NCI-H146 treated with DMSO at 0.1 percent for 48 hours (cell line): ENCODE data around the gene KCTD2.
A peak's percentile ranks its signal among the peaks of the same experiment; 100 is the strongest.

Experiments used
- DNase-seq: peaks from one replicate; lab custom pipeline; 2025; ENCODE audit not compliant: unreplicated experiment; lab: John Stamatoyannopoulos, UW

KCTD2 gene

DNA sequence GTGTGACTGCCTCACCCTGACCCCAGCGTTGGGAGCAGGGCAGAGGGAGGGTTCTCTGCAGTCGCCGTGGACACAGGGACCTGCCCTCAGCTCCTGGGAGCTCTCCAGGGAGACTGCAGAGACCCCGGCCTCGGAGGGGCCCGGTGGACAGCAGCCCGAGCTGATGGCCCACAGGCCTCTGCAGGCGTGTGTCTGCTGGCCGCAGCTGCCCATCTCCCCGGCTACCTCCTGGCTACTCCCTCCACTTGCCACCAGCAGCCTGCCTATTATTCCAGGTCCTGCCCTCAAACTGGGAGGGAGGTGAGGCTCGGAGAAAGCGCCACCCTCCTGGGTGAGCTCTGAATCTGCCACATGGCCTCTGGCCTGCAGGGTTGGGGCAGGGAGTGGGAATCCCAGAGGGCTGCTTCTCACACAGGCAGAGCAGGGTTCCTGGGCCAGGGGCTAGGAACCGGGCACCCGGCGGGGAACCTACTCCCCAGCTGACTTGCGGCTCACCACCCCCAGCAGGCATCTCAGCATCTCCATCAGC, 47.9 kb downstream of the KCTD2 start:
- DNase-seq, result no peak

DNA sequence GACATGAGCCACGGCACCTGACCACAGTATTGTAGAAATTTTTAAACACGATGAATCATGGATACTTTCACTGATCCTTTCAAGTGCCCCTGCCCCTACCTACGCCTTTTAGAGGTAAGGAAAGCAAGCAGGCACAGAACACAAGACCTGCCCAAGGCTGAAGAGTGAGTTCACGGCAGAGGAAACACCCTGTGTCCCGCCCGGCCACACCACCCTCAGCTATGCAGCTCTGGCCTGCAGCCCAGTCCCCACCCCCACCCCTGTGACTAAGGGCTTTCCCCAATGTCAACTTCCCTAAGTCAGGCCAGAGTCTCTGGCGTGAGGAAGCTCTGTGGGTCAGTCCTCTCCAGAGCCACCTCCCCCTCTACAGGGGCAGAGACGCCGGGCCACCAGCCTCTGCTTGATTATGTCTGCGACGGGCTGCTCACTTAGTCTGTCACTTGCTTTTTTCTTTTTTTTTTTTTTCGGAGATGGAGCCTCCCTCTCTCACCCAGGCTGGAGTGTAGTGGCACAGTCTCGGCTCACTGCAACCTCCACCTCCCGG, 49.1 kb downstream of the KCTD2 start:
- DNase-seq, result no peak

DNA sequence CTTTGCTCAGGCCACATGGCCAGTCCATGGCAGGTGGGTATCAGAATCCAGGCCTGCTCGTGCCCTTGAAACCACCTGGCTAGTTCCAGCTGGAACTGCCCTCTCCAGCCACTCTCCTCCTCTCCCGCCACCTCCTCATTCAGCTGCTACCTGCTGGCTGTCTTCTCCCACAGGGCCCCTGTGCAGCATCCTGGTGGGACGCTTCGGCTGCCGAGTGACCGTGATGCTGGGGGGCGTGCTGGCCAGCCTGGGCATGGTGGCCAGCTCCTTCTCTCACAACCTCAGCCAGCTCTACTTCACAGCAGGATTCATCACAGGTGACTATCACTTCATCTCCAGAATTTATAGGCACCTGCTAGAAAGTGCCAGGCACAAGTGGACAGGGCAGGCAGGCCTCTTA, 50.8 kb downstream of the KCTD2 start:
- DNase-seq, result no peak

DNA sequence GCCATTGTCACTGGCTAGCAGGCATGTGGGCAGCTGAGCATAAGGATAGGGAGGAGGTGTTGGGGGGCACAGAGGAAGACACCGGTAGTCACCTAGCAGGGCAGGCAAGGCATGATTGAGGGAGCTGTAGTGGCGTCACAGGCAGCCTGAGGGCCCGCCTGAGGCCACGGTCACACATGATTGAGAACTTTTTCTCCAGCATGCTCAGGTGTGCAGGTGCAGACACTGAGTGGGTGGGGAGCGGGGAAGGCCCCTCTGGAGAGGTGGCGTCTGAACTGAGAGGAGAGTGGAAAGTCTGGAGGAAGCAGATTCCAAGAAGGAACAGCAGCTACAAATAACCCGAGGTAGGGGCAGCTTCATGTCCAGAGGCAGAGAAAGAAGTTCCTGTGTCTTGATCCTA, 51.8 kb downstream of the KCTD2 start:
- no peak for DNase-seq

DNA sequence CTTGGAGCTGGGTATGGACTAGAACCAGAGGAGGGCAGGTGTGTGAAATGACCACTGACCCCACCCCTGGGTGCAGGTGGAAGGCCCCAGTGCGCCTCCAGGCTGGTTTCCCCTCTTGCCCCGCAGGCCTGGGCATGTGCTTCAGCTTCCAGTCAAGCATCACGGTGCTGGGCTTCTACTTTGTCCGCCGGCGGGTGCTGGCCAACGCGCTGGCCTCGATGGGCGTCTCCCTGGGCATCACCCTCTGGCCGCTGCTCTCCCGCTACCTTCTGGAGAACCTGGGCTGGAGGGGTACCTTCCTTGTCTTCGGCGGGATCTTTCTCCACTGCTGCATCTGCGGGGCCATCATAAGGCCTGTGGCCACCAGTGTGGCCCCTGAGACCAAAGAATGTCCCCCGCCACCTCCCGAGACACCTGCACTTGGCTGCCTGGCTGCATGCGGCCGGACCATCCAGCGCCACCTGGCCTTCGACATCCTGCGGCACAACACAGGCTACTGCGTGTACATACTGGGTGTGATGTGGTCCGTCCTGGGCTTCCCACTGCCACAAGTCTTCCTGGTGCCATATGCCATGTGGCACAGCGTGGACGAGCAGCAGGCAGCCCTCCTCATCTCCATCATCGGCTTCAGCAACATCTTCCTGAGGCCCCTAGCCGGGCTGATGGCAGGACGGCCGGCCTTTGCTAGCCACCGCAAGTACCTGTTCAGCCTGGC, 53.0 kb downstream of the KCTD2 start:
- DNase-seq, result no peak

DNA sequence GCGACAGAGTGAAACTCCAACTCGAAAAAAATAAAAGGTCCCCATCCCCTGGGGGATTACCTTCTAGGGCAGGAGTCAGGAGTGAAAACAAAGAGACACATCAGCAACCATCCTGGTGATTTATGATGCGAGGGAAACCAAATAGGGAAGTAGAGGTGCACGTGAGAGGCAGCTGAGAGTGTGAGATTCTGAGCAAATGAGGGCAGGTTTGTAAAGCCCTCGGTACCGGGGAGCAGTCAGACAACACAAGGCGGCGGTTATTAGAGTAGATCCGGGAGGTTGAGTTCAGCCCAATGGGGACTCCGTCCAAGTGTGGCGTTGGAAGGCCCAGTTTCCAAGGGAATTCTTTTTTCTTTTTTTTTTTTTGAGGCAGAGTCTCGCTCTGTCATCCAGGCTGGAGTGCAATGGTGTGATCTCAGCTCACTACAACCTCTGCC, 55.4 kb downstream of the KCTD2 start:
- DNase-seq, result no peak

DNA sequence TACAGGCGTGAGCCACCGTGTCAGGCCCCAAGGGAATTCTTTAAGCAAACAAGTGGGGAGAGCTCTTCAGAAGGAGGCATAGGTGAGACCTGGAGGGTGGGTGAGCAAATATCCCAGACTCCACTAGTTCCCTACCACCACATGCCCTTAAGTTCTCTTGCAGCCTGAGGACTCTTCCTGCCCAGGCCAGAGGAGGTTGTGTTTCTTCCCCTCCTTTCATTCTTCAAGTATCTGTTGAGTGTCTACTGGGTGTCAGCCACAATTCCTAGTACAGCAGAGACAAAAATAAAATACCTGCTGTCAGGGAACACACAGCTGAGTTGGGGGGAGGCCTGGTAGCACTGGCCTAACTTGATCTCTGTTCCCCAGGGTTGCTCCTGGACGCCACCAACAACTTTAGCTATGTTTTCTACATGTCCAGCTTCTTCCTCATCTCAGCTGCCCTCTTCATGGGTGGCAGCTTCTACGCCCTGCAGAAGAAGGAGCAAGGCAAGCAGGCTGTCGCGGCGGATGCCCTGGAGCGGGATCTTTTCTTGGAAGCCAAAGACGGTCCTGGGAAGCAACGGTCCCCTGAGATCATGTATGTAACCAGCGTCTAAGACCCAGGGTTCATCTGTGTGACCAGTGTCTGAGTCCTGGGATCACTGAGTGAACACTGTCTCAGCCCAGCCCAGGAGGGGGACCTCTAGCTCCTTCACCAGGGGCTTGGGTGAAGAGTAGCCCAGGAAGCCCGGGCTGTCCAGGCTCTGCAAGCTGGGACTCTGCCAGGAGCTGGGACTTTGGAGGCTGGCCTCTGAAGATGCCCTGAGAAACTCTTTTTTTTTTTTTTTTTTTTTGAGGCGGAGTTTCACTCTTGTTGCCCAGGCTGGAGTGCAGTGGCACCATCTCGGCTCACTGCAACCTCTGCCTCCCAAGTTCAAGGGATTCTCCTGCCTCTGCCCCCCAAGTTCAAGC, 56.9 kb downstream of the KCTD2 start:
- DNase-seq, result no peak

DNA sequence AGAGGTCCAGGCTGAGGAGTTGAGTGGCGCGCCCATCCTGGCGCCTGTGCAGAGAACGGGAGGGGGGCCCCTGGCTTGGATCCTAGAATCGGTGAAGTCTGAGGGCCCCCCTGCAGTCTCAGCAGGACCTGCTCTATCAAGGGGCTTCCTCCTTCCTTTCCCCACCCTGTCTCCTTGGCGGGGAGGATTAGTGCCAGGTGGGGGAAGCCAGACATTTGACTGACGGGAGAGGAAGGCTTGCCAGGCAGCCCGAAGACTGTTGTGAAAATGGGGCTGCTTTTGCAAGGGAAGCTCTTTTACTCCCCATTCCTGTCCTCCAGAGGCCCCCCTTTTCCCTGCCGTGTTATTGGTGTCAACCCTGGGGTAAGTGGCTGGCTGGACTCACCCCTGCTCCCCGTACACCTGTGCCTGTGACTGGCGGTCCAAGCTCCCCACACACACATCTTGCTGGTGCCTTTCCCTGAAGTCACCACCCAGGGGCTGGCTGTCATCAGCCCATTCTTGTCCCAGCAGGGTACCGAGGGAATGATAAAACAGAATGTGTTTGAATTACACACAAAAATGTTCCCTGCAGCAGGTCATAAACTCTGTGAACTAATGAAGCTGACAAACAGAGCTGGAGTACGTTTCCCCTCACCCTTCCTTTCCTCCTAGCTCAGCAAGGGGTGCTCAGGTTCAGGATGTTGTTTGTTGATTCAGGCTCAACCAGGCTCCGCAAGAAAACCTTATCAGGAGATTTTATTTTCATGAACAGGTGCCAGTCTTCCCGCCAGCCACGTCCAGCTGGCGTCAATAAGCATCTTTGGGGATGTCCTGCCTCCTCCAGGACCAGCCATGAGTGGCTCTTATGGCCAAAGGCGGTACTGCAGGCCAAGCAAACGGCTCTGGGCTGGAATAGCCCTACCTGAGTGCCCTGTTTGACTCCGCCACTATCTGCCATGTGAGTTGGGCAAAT, 58.4 kb downstream of the KCTD2 start:
- DNase-seq, result peak; percentile 94

DNA sequence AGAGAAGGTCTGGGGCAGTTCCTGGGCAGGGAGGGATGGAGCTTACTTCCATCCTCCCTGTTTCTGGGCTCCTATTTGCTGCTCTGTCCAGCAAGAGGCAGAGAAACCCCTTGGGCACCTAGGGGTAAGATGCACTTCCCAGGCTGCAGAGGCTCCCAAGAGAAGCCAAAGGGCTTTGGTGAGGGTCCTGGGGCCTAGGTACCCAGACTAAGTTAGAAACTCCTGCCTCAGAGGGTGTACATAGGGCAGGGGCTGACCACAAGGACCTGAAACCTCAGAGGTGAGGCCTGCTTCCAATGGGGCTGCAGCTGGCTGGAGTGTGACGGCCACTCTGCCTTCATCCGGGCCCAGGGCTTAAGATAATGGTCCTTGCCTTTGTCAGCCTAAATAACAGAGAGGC, 61.2 kb downstream of the KCTD2 start:
- no peak for DNase-seq

DNA sequence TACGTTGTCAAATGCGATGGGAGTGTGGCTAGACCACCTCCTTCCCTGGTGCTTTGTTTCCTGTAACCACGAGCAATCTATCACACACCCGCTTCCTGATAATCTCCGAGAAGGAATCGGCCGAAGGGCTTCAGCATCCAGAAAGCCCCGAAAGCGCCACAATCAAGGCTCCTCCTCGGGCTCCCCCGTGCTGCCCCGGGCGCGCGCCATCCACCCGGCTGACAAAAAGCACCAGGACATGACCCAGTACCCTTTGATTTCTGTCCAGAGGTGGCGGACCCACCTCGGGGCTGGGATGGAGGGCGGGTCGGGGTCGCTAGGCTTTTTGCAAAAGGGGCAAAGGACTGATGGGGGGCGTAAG, 62.0 kb downstream of the KCTD2 start:
- DNase-seq, result no peak

DNA sequence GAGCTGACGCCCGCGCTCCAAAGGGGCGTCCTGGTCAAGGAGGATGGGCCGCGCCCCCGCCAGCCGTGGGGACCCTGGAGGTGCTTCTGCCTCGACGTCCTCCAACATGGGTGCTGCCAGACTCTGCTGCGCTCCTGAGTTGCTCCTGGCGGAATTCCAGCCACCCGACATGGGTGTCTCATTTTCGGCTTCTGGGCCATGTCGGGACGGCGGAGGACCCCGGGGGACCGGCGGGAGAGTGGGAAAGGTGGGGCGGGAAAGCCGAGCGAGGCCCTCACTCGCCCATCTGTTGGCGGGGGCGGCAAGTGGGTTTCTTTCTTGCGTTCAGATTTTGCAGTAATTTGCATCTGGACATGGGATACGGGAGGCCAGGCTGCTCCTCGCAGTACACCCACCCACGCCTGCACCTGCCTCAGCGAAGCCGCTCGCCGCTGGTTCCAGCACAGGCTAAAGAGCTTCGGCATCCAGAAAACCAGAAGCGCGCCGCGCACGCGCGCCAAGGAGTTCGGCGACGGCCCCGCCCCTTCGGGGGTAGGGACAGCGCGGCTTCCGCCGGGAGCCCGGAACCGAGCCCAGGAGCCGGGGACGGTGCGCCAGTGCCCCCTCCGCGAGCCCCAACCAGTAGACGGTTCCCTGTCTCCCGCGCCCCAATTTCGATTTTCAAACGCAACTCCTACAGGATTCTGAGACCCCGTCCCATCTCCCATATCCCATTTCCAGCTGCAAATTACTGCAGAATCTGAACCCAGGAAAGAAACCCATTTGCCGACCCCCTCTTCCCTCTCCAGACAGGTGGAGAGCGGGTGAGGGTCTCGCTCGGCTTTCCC, 62.6 kb downstream of the KCTD2 start, which contains the start of gene ARMC7:
Gene ARMC7 (plus strand): TSS at position 563 of the 827 bp plus-strand sequence. CDS start 320 bp downstream, outside the sequence.
- peak; percentile 65 for DNase-seq

DNA sequence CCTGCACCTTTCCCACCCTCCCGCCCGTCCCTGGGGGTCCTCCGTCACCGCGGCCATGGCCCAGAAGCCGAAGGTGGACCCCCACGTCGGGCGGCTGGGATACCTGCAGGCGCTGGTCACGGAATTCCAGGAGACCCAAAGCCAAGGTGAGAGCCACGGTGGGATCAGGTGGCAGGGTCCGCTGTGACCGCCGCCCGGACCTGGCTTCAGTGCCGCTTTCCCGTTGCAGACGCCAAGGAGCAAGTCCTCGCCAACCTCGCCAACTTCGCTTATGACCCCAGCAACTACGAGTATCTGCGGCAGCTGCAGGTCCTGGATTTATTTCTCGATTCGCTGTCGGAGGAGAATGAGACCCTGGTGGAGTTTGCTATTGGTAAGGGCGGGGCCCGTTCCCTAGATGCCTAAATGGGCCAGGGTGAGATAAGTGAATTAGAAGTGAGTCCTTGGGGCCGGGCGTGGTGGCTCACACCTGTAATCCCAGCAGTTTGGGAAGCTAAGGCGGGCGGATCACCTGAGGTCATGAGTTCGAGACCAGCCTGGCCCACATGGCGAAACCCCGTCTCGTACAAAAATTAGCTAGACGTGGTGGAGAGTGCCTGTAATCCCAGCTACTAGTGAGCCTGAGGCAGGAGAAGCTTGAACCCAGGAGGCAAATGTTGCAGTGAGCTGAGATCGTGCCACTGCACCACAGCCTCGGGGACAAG, 63.4 kb downstream of the KCTD2 start:
- DNase-seq, result no peak

DNA sequence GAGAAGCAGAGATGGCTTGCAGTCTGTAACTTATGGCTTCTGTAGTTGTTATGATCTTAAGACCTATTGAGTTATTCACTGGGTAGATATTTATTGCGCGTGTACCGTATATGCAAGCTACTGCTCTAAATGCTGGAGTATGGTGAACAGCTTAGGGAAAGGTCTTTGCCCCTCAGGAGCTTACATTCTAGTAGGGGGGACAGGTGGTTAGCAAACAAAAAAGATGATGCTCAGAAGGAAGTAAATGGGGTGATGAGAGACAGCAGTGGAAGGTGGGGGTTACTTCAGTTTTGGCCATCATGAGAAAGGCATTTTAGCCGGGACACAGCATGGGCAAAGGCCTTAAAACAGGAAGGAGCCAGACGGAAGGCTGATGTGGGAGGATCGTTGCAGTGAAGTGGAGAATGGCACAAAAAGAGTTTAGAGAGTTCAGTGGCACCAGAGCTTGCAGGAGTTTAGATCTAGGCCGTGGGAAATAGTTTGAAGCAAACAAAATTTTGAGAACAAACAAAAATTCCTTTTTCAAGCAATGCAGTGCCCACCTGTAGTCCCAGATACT, 64.8 kb downstream of the KCTD2 start:
- DNase-seq, result no peak

DNA sequence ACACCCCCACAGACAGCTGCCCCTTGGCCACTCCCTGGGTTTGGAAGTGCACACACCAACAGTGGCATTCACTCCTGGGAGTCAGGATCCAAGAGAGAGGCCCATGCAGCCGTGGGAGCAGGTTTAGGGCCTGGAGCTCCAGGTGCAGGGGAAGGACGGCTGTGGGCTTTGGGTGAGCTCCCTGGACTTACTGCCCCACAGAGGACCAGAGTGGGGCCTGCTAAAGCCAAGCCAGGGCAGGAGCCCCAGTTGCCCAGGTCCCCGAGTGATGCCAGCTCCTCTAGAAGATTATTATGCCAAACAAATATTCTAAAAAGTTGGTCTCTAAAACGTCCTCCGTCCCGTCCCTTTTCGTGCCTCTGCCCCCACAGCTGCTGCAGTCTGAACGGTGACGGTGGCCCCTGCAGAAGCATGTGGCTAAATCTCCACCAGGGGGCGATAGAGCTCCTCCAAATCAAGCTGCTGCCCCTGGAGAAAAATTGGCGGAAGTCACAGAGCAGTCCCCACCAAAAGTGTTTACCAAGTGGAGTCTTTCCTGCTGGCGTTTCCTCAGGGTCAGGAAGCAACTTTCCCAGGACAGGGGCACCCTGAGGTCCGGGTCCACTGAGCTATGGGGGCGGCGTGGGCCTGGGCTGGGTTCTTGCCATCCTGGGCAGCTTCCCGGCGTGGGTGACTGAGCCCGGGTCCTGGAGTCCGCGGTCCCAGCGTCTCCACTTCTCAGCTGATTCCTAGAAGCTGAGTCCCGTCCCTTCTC, 67.0 kb downstream of the KCTD2 start:
- peak; percentile 78 for DNase-seq

DNA sequence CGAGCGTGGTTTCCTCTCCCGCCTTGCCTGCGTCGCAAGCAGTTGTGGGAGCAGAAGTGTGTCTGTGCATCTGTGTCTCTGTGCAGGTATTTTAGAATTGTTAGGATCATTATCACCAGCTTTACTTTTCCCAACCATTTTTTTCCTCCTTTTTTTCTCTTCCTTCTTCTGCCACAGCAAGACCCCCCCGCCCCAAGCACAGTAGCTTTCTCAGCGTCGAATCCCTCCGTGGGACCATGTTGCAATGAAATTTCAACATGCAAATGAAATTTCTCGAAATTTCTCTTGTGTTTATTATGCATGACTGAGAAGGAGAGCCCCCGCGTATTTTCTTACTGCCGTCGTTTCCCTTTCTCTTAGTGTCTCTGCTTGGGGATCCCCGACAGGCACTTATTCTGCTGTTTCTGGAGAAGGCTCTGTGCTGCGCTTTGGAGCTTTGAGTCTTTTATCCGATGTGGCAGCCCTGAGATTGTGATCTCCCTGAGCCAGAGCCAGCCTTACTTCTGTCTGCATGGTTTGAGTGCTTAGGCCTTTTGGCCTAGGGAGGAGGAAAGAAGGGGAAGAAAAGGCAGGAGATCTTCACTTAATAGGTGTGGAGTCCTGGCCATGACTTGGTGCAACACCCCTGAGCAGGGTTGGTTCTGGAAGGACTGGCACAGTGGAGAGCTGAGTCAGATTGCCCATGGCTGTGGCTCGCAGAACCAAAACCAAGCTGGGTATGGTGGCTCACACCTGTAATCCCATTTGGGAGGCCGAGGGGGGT, 67.7 kb downstream of the KCTD2 start:
- DNase-seq, result no peak
